GM19043 (cell line): ENCODE data around the gene RXRA.

Experiments used
- ATAC-seq: cut with Tn5 transposase; IDR thresholded peaks from one replicate; pipeline ENCODE4 v1.9.1; 2021; ENCODE audit warnings: low read depth; ENCODE audit not compliant: unreplicated experiment

RXRA gene

GRCh38 chr9:134377976-134378375 lies 51.7 kb downstream of the RXRA start:
- ATAC-seq: no peak

DNA sequence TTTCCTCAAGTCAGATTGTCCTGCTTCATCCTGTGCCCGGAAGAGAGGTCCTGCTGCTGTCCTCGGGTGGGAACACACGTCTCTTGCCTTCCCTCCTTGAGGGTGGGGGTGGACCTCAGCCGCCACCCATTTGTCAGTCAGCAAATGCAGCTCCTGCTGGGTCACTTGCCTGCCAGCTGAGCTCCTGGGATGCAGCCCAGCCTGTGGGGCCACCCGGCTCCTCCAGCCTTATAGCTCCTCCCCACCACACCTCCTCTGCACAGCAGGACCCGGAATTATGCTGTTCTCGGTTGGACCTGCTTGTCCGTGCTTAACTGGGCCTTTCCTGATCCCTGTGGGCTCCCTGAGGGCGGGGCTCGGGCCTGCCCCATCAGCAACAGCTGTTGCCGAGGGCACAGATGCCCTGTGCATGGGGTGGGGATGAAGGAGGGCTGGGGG lies 52.7 kb downstream of the RXRA start:
- no peak for ATAC-seq

DNA sequence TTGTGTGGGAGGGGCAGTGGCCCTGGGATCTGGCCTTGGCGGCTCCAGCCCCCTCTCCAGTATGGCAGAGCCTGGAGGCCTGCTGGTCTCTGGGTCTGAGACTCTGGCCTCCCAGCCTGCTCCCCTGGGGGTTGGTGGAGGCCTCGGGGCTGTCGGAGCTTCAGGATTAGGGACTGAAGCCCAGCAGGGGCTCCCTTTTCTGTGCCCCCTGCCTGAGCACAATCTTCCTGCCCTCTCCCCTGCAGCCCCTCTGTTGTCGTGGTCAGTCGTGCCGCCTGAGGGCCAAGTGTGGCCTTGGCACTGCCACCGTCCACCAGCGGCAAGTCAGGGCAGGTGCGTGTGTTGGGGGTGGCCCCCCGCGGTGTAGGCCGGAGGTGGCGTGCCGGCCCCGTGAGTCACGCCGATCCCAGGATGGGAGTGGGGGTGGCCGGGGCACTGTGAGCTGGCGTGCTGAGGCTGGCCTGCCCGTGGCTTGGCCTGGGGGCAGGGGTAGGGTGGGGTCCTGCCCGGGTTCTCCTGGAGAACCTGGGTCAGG lies 53.6 kb downstream of the RXRA start:
- ATAC-seq: no peak

GRCh38 chr9:134380542-134381271 lies 54.5 kb downstream of the RXRA start:
- no peak for ATAC-seq

DNA sequence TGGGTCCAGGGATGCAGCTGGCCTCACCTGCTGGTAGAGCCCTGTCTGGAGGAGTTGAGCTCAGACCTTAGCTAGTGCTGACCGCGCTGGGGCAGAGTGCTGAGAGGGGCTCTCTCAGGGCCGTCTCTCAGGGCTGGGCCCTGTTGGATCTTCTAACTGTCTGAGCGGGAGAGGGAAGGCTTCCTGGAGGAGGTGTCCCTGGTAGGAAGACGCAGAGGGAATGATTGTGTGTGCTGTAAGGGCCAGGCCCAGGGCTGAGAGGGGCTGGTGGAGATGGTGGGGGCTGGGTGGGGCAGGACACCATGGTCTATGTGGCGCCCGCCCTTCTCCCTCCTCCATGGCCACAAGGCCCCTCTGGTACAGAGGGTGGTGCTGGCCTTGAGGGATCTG lies 55.0 kb downstream of the RXRA start:
- no peak for ATAC-seq

- no peak for ATAC-seq
Measured at GRCh38 chr9:134381671-134382516, 55.6 kb downstream of the RXRA start.

GRCh38 chr9:134382733-134383132 lies 56.5 kb downstream of the RXRA start:
- no peak for ATAC-seq

- ATAC-seq: no peak
Measured at GRCh38 chr9:134383148-134383547, 56.9 kb downstream of the RXRA start.

DNA sequence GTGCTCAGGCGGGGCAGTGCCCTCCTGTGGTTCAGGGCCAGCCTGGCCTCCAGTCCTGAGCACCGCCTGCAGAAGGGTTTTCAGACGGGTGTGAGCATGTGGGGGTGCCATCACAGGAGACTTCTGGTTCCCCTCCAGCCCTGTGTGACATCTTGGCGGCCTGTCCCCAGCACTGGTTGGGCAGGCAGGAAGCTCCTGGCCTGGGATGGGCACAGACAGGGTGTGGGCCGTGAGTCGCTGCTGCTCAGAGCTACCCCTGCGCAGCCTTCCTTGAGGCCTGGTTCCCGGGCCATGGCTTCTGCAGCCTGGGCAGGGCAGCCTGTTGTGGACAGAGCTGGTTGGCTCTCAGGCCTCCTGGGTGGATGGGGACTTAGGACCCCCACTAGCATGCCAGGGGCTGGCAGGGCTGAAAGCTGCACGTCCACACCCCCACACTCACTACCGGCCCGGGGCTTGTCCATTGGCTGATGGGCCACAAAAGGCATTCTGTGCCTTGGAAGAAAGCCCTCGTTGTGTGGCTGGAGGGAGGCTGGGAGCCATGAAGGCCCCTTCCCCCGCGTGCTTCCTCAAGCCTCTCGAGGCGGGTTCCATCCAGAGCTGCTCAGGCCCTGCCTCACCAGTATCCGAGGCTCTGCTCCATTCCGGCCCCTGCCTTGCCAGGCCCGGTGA lies 58.7 kb downstream of the RXRA start:
- no peak for ATAC-seq

DNA sequence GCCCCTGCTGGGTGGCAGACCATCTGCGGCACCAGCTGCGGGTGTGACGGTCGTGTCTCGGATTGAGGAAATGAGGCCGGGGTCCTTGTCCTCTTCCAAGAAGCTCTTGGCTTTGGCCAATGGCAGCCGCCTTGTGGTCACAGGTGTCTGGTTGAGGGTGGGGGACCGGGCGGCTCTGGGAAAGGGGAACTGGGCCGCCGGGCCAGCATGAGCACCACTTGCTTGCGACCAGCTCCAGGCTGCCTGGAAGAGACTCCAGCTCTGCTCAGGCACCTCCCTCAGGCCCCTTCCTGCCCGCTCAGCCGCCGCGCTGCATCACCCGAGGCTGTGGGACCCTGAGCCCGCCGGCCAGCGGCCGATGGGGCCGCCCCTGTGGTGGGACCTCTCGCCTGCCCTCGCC lies 59.7 kb downstream of the RXRA start:
- no peak for ATAC-seq

DNA sequence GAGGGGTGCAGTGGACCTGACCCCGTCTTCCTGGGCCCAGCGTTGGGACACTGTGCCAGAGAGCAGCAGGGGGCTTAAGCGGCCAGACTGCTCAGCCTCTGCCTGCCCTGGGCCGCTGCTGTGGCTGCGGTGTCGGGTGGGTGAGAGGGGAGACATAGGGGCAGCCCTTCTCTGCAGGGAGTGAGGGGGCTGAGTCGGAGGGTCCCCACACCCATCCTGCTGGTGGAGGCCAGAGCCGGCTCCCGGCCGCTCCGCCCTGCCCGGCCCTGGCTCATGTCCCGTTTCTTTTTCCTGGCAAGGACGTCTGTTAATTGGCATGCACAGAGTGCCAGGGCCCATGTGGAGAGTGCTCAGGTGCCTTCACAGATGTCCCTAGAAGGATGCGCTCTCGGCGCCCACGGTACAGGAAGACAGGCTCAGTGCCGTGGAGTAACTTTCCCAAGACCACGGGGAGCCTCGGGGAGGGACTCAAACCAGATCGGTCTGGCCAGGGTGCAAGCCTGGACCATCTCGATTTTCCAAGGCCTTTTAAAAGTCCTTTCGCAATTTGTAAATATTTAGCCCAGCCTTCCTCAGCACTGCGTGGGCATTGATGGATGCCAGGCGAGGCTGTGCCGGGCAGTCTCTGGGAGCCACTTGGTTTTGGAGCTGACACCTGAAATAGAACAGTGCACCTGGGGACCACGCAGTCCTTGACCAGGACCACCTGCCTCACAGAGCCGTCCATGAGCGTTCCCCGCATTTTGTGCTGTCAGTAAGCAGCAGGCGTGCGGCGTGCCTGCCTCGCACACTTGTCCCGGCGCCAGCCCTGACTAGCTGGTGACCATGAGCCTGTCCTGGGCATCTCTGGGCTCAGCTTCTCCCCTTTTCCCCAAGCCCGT lies 60.9 kb downstream of the RXRA start:
- no peak for ATAC-seq

- ATAC-seq: no peak
Measured at GRCh38 chr9:134388289-134388808, 62.1 kb downstream of the RXRA start.

DNA sequence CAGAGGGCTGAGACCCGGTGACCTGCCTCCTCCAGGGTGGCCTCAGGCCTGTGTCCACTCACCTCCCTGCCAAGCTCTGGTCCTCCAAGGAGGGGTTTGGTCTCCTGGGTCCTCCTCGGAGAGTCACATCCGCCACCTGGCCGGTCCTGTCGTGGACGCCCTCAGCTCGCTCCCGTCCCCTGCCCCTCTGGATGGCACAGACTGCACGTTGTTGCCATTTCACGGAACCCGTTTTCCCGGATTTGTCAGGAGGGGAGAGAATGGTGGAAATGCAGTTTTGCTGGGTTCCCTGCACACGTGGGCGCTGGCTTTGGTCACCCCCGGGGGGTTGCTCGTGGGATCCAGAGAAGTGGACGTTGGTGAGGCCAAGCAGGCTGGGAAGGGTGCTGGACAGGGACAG lies 62.7 kb downstream of the RXRA start:
- no peak for ATAC-seq

DNA sequence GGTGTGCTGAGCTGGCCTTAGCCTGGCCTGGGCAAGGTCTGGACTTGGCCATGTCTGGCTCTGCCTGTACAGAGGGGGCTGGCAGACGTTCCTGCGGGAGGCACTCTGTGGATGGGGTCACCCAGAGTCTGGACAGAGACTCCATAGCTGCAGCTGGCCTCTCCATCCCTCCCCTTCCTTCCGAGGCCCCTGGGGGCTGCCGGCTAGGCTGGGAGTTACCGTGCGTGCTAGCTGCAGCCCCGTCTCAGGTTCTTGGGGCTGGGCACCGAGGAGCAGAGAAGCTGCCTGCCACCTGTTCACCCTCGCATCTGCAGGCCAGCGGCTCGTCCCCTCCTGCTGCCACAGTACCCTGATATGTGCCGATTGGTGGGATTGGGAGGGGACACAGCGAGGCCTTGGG lies 63.4 kb downstream of the RXRA start:
- no peak for ATAC-seq

DNA sequence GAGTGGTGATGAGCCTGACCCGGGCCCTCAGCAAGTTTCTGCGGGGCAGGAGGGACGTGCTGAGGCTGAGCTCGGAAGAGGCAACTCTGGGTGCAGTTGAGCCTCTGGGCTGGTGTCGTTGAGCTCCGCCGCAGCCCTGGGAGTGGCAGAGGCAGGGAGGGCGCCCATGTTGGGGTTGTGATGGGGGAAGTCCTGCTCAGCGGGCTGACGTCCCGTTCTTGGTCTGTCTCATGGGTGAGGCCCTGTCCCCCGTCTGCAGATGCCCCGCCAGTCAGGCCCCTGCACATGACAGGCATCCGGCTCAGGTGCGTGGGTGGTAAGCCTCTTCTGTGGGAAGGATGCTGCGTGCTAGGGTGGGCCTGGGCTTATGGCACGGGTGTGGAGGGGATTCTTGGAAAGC lies 64.3 kb downstream of the RXRA start:
- no peak for ATAC-seq

- peak; percentile 28 for ATAC-seq
Measured at GRCh38 chr9:134390947-134391318, 64.7 kb downstream of the RXRA start.

DNA sequence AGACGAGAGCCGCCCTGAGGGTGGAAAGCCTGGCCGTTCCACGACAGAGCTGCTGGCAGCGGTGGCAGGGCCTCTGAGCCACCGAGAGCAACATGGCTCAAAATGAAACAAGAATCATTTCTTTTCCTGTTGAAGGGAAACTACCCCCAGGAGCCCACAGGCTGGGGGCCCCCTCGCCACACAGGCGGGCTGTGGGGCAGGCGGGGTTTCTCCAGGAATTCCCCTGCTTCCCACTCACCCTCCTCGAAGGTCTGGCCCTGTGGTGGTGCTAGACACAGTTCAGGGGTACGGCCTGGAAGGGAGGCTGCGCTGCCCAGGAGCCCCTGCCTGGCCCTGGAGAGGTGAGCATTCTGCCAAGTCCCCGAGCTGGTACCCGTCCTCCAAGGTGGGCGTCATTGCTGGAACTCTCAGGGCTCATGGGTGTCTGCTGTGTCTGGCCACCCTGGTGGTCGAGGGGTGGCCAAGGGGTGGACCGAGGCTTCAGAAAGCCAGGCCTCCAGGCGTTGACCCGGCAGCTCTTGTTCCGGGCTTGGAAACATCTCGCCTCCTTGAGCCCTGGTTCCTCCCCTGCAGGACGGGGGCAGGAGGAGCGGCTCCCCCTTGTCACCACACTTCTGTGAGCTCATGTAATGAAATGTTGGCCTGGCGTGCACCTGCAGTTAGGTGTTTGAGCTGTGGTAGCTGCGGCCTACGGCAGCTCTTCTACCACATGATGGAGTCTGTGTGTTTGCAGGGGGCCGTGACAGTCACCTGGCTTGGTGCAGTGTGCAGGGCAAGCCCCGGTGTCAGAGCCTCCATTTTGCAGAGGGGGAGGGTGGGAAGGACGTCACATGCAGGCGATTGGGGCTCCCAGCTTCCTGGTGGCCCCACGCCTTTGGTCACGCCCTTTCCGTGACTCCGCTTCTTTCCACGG lies 65.3 kb downstream of the RXRA start:
- peak; percentile 33 for ATAC-seq

DNA sequence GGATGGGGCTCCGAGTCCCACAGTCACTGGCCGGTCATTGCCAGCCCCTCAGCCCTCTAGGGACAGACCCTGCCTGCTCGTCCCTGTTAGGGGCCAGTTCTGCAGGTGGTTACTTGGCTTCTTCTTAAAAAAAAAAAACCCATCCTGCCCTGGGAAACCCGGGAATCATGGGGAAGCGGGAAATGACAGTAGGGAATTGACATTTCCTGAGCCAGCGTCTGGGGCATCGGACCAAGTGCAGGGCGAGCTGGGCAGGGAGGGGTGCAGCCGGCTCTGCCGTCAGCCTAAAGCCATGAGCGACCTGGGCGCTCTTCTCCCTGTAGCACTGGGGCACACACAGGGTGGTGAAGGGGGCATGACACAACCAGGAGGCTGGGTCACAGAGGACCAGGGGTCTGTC lies 66.6 kb downstream of the RXRA start:
- no peak for ATAC-seq
